Measurements from ENCODE around the gene CBY2.

DNA sequence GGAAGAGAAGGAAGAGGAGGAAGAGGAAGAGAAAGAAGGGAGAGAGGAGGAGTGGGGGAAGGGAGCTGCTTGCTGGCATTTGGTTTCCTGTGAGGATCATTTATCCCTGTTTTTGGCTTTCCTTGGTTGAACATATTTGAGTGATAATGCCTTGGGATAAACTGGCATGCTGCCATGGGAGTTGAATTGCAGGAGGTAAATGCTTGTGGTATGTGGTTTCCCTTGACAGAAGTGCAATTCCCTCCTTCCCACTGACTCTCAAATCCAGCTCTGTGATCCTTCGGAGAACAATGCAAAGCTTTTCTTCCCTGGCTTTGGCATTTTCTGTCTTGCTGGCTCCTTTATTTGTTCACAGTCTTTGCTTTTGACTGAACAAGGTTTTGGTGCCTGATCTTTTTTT is 27.2 kb upstream of the CBY2 start:
- no peak for TF ChIP-seq POLR2AphosphoS5 (IDR thresholded peaks at IDR 0.05; ENCODE audit: low read depth)
- TF ChIP-seq, protein P1, sequence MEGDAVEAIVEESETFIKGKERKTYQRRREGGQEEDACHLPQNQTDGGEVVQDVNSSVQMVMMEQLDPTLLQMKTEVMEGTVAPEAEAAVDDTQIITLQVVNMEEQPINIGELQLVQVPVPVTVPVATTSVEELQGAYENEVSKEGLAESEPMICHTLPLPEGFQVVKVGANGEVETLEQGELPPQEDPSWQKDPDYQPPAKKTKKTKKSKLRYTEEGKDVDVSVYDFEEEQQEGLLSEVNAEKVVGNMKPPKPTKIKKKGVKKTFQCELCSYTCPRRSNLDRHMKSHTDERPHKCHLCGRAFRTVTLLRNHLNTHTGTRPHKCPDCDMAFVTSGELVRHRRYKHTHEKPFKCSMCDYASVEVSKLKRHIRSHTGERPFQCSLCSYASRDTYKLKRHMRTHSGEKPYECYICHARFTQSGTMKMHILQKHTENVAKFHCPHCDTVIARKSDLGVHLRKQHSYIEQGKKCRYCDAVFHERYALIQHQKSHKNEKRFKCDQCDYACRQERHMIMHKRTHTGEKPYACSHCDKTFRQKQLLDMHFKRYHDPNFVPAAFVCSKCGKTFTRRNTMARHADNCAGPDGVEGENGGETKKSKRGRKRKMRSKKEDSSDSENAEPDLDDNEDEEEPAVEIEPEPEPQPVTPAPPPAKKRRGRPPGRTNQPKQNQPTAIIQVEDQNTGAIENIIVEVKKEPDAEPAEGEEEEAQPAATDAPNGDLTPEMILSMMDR (conservative IDR thresholded peaks at IDR 0.05; ENCODE audit: low read depth in 2 of 2): no peak
- no peak for TF ChIP-seq EZH2phosphoT487 (IDR thresholded peaks at IDR 0.05; ENCODE audit: unreplicated experiment)
- TF ChIP-seq ZNF331 (CRISPR knock-in tag; IDR thresholded peaks at IDR 0.05; ENCODE audit: low read depth): no peak
- TF ChIP-seq CREB1 (CRISPR knock-in tag; IDR thresholded peaks at IDR 0.05; ENCODE audit: low read depth): no peak
